ENCODE data around the gene HBQ1. TPM values are rescaled to one million over a fixed set of nuclear protein-coding genes. Genes with fewer than 3 reads are reported as not detected.
A peak's percentile ranks its signal among the peaks of the same experiment; 100 is the strongest.
"Not testable (repeated sequence)": the region's sequence is repeated elsewhere in the genome, so short reads cannot be mapped to it uniquely, and the experiment has no call there.

Gene HBQ1
- total RNA-seq, 1 experiment from 2014 or later = 2.5 TPM

DNA sequence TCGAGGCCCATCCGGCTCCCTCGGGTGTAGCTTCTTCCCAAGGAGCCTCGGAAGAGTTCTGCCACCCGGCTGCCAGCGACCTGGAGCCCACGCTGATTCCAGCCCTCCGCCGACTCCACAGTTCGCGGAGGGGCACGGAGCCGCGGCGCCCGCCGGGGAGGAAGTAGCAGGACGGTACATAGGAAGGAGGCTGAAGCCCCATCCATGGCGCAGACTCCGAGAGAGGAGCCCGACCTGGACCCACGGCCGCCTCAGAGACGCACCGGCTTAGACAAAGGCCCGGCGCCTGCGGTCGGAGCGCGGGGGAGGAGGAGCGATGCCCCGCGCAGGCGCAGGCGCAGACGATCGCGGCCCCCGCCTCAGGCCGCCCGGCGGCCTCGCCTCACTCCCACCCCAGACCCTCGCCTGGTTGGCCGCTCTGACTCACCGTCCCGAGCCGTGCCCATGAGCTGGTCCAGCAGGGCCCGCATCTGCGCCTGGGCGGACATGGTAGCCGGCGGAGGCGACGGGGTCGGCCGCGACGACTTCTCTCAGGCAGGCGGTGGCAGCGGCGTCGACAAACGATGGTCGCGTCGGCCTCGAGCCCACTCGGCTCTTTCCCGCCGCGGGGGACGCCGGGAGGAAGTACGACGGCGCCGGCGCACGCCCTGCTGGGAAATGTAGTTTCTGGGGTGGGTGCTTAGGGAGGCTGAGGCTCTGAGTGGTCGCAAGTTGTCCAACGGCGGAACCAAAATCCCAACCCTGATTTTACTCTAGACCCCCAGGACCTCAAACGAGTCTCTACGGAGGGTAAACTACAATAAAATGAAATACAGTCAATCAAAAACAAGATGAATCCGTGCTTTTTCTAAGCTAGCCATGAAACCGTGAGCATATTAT, 48.8 kb downstream of the HBQ1 start, which contains the start of gene LUC7L:
Gene LUC7L (minus strand): TSS at position 598 of the 879 bp plus-strand sequence. CDS start 110 bp downstream, at position 488.
- in situ Hi-C loops (cut with HindIII; ENCODE audit: low pct_unique_long_range_greater_than_20kb, low sequenced_read_pairs) = no loop called here
- DNase-seq (ENCODE audit: low read depth, low spot score) = peak; percentile 88

DNA sequence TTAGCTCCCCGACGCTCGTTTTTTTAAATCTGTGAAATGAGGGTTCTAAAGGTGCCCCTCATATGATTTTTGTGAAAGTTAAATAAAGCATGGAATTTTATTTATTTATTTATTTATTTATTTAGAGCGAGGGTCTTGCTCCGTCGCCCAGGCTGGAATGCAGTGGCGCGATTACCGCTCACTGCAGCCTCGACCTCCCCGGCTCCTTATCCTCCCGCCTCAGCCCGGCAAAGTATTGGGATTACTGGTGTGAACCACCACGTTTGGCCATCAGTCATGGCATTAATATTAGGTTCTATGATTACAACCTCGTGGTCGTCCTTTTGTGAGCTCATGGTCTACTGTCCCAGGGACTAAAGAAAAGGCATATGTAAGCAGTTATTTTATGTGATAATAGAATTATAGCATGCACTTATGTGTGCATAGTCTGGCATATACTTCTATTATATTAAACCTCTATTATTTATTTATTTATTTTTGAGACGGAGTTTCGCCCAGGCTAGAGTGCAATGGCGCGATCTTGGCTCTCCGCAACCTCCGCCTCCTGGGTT, 49.5 kb downstream of the HBQ1 start:
- in situ Hi-C loops (cut with HindIII; ENCODE audit: low pct_unique_long_range_greater_than_20kb, low sequenced_read_pairs) = no loop called here
- DNase-seq (ENCODE audit: low read depth, low spot score) = no peak

DNA sequence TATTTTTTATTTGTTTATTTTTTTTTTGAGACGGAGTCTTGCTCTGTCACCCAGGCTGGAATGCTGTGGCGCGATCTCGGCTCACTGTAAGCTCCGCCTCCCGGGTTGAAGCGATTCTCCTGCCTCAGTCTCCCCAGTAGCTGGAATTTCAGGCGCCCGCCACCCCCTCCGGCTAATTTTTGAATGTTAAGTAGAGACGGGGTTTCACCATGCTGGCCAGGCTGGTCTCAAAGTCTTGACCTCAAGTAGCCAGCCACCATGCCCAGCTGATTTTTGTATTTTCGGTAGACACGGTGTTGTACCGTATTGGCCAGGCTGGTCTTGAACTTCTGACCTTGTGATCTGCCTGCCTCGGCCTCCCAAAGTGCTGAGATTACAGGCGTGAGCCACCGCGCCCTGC, 50.1 kb downstream of the HBQ1 start:
- DNase-seq (ENCODE audit: low read depth, low spot score); in situ Hi-C loops (cut with HindIII; ENCODE audit: low pct_unique_long_range_greater_than_20kb, low sequenced_read_pairs): not testable (repeated sequence)

Small RNAs within 50 kb of the gene (small RNA-seq; reads per million reads assigned to genes)
- 0 reads per million in 2 experiments for gene RF00019

Other genes with a start within 250 kb of the HBQ1 start
- 5.3 and 7.0 TPM in 2 replicates for gene POLR3K, start 126.9 kb upstream of the HBQ1 start, total RNA-seq (2014; rRNA removed; shearing (Covaris generic))
- 26.0 and 28.2 TPM in 2 replicates for gene SNRNP25, start 126.6 kb upstream of the HBQ1 start, total RNA-seq (2014; rRNA removed; shearing (Covaris generic))
- gene RHBDF1, start 107.8 kb upstream of the HBQ1 start, total RNA-seq (2014; rRNA removed; shearing (Covaris generic)) = 5.9 and 7.9 TPM in 2 replicates
- 57.3 and 70.9 TPM in 2 replicates for gene MPG, start 102.2 kb upstream of the HBQ1 start, total RNA-seq (2014; rRNA removed; shearing (Covaris generic))
- gene NPRL3, start 41.8 kb upstream of the HBQ1 start, total RNA-seq (2014; rRNA removed; shearing (Covaris generic)) = 4.1 and 5.6 TPM in 2 replicates
- gene HBZ, start 27.8 kb upstream of the HBQ1 start, total RNA-seq (2014; rRNA removed; shearing (Covaris generic)) = not detected in 2 replicates
- not detected in 2 replicates for gene HBM, start 14.5 kb upstream of the HBQ1 start, total RNA-seq (2014; rRNA removed; shearing (Covaris generic))
- not detected in 2 replicates for gene HBA2, start 7.6 kb upstream of the HBQ1 start, total RNA-seq (2014; rRNA removed; shearing (Covaris generic))
- not detected in 2 replicates for gene HBA1, start 3.8 kb upstream of the HBQ1 start, total RNA-seq (2014; rRNA removed; shearing (Covaris generic))
- gene LUC7L, start 49.0 kb downstream of the HBQ1 start, total RNA-seq (2014; rRNA removed; shearing (Covaris generic)) = 28.2 and 31.4 TPM in 2 replicates
- 30.2 and 31.2 TPM in 2 replicates for gene FAM234A, start 54.4 kb downstream of the HBQ1 start, total RNA-seq (2014; rRNA removed; shearing (Covaris generic))
- gene RGS11, start 95.5 kb downstream of the HBQ1 start, total RNA-seq (2014; rRNA removed; shearing (Covaris generic)) = 0.35 and 0.74 TPM in 2 replicates
- 3.5 and 4.1 TPM in 2 replicates for gene ARHGDIG, start 100.1 kb downstream of the HBQ1 start, total RNA-seq (2014; rRNA removed; shearing (Covaris generic))
- gene PDIA2, start 102.7 kb downstream of the HBQ1 start, total RNA-seq (2014; rRNA removed; shearing (Covaris generic)) = 0.08 and 0.34 TPM in 2 replicates
- gene AXIN1, start 172.3 kb downstream of the HBQ1 start, total RNA-seq (2014; rRNA removed; shearing (Covaris generic)) = 20.6 and 22.6 TPM in 2 replicates
- 78.0 and 105 TPM in 2 replicates for gene MRPL28, start 190.1 kb downstream of the HBQ1 start, total RNA-seq (2014; rRNA removed; shearing (Covaris generic))
- 88.5 and 94.0 TPM in 2 replicates for gene PGAP6, start 201.5 kb downstream of the HBQ1 start, total RNA-seq (2014; rRNA removed; shearing (Covaris generic))
- gene NME4, start 216.7 kb downstream of the HBQ1 start, total RNA-seq (2014; rRNA removed; shearing (Covaris generic)) = 176 and 197 TPM in 2 replicates
- 11.9 and 12.5 TPM in 2 replicates for gene DECR2, start 221.4 kb downstream of the HBQ1 start, total RNA-seq (2014; rRNA removed; shearing (Covaris generic))
- 10.0 and 10.5 TPM in 2 replicates for gene RAB11FIP3, start 245.2 kb downstream of the HBQ1 start, total RNA-seq (2014; rRNA removed; shearing (Covaris generic))